ENCODE results near the gene ATXN3L. TPM values are rescaled to one million over a fixed set of nuclear protein-coding genes. Genes with fewer than 3 reads are reported as not detected.

ATXN3L gene
- total and polyA plus RNA-seq, 3 donors from 2014 or later: 1.2 to 4.3 (median 1.8) TPM

DNA sequence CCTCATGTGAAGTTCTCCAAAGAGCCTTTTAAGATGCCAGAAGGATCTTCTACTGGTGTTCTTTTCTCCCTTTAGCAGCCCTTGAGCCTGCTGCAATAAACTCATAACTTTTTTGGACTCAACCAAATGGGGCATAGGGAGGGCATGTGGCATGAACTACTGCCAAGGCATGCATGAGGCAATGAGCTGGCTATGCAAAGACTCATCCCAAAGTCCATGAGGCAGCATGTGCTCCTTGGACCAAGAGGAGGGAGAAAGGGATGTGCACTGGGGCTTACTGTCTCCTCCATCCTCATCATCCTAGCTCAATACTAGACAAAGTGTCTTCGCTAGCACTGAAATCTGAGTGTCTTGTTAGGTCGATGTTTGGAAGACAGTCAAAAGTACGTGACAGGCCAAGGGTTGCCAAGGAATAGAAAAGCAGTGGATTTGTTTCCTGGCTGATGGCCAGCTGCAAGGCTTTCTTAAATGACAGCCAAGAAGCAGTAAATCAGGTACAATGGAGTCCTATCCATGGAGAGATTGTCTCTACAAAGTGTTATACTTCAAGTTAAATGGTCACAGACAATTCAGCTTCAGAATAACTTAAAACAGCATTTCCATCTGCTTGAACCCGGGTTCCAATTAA is 44.5 kb upstream of the ATXN3L start:
- DNase-seq: no peak
- Histone ChIP-seq H3K4me1 (no peaks in the 10 kb centered on the region), H3K27me3 (no peaks in the 10 kb centered on the region), H3K9me3 (no peaks in the 10 kb centered on the region), H3K36me3 (ENCODE audit: low read depth, missing control alignments) (no peaks in the 10 kb centered on the region), H3K27ac (no peak overlapping the region), H3K4me3 (no peak overlapping the region)
- 82 to 86% methylated on average over 1 to 4 of the region's 4 CpGs for WGBS, 2 donors
- intact Hi-C loops (cut with DNase I; ENCODE audit: low total_unique reads): no loop called here
- TF ChIP-seq POLR2A (IDR thresholded peaks at IDR 0.05): no peak
- TF ChIP-seq, protein P1, sequence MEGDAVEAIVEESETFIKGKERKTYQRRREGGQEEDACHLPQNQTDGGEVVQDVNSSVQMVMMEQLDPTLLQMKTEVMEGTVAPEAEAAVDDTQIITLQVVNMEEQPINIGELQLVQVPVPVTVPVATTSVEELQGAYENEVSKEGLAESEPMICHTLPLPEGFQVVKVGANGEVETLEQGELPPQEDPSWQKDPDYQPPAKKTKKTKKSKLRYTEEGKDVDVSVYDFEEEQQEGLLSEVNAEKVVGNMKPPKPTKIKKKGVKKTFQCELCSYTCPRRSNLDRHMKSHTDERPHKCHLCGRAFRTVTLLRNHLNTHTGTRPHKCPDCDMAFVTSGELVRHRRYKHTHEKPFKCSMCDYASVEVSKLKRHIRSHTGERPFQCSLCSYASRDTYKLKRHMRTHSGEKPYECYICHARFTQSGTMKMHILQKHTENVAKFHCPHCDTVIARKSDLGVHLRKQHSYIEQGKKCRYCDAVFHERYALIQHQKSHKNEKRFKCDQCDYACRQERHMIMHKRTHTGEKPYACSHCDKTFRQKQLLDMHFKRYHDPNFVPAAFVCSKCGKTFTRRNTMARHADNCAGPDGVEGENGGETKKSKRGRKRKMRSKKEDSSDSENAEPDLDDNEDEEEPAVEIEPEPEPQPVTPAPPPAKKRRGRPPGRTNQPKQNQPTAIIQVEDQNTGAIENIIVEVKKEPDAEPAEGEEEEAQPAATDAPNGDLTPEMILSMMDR (IDR thresholded peaks at IDR 0.05): no peak

DNA sequence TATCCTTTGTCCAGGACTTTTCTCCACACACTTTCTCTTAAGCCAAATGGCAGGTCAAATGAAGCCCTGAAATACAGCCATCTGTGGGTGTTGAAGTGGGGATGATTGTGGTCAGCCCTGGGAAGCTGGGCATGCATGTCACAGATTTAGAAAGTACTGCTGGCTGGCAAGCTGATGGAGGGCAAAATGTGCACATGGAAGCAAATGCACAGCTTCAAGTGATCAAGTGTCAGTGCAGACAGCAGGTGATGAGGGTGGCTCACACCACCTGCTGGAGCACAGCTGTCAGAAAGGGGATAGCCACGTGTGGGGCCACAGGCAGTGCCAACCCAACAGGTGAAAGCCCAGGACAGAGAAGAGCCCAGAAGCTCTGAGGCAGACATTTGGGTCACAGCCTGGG is 40.3 kb upstream of the ATXN3L start:
- intact Hi-C loops (cut with DNase I; ENCODE audit: low total_unique reads): no loop called here
- TF ChIP-seq POLR2A (IDR thresholded peaks at IDR 0.05): no peak
- H3K27ac ChIP-seq: no peak overlapping the region
- no peaks in the 10 kb centered on the region for H3K36me3 ChIP-seq (ENCODE audit: low read depth, missing control alignments)
- H3K27me3 ChIP-seq: no peaks in the 10 kb centered on the region
- DNase-seq: no peak
- H3K4me3 ChIP-seq: no peak overlapping the region
- H3K4me1 ChIP-seq: peaks cover 2% of the 10 kb centered on the region
- no peaks in the 10 kb centered on the region for H3K9me3 ChIP-seq
- WGBS, 2 donors: 50 to 67% methylated on average over 1 of the region's 1 CpG

DNA sequence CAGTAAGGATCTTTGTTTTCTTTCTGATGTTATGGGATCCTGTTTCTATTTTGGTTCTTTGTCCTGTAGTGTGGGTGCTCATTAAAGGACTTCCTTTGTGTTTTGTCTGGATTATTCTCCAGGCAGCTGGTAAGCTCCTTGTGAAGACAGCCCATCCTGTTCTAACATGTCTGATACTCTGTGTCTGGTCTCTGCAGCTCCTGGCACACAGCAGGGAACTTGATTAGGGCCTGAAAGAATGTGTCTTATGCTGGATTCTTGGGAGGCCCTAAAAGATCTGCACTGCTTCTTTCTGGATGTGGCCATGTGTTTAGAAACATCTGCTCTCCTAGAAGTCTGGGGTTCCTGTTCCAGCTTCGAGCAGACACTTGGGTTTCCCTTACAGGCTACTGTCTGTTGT is 38.1 kb upstream of the ATXN3L start:
- intact Hi-C loops (cut with DNase I; ENCODE audit: low total_unique reads): no loop called here
- TF ChIP-seq POLR2A (IDR thresholded peaks at IDR 0.05): no peak
- TF ChIP-seq, protein P1 (IDR thresholded peaks at IDR 0.05): no peak
- peaks cover 2% of the 10 kb centered on the region for H3K4me1 ChIP-seq
- 14 to 50% methylated on average over 1 of the region's 1 CpG for WGBS, 2 donors
- no peaks in the 10 kb centered on the region for H3K9me3 ChIP-seq
- no peaks in the 10 kb centered on the region for H3K27me3 ChIP-seq
- peak; percentile 25 for DNase-seq
- H3K36me3 ChIP-seq (ENCODE audit: low read depth, missing control alignments): no peaks in the 10 kb centered on the region
- H3K27ac ChIP-seq: no peak overlapping the region
- H3K4me3 ChIP-seq: no peak overlapping the region

DNA sequence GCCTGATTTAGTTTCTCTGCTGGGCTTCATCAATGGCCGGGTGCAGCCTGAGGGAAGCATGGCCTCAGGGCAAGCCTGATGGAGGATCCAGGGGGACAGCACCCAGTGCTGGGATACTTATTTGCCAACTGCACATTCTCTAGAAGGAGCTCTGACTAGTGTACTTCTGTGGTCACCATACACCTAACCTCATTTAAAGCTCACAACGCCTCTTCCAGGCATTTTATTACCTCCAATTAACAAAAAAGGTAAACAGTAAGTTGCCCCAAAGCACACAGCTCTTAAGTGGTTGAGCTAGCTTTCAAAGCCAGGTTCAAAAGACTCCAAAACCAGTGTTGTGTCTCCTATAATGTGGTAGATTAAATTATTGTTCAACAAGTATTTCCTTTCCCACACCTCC is 26.8 kb upstream of the ATXN3L start:
- Histone ChIP-seq H3K9me3 (no peaks in the 10 kb centered on the region), H3K4me1 (no peaks in the 10 kb centered on the region), H3K27me3 (no peaks in the 10 kb centered on the region), H3K4me3 (no peak overlapping the region), H3K36me3 (ENCODE audit: low read depth, missing control alignments) (no peaks in the 10 kb centered on the region), H3K27ac (no peak overlapping the region)
- intact Hi-C loops (cut with DNase I; ENCODE audit: low total_unique reads): no loop called here
- no peak for TF ChIP-seq POLR2A (IDR thresholded peaks at IDR 0.05)
- TF ChIP-seq, protein P1 (IDR thresholded peaks at IDR 0.05): no peak
- no peak for DNase-seq
- 86 to 93% methylated on average over 1 to 2 of the region's 2 CpGs for WGBS, 2 donors

DNA sequence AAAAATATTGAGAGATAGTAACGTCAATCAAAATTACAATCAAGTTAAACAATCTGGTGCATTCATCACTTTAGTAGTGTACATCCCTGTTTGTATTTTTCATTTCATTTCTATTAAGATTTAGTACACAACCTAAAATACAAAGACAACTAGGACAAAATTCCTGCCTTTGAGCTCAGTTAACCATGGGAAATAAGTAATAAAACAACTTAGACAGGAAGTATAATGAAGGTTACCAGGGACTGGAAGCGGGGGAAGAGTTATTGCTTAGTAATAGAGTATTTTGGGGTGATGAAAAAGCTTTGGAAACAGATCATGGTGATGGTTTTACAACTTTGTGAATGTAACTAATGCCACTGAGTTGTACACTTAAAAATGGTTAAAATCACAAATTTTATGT is 25.6 kb upstream of the ATXN3L start:
- Histone ChIP-seq H3K4me3 (no peak overlapping the region), H3K4me1 (no peaks in the 10 kb centered on the region), H3K27me3 (no peaks in the 10 kb centered on the region), H3K27ac (no peak overlapping the region), H3K36me3 (ENCODE audit: low read depth, missing control alignments) (no peaks in the 10 kb centered on the region), H3K9me3 (no peaks in the 10 kb centered on the region)
- intact Hi-C loops (cut with DNase I; ENCODE audit: low total_unique reads): no loop called here
- DNase-seq: no peak
- WGBS, 2 donors: 87 to 90% methylated on average over 2 of the region's 2 CpGs
- TF ChIP-seq POLR2A (IDR thresholded peaks at IDR 0.05): no peak
- TF ChIP-seq, protein P1 (IDR thresholded peaks at IDR 0.05): no peak

Data from testis (tissue), 3 donors.